Panc1 (cell line): ENCODE results near the gene CRIM1.
A peak's percentile ranks its signal among the peaks of the same experiment; 100 is the strongest.

Experiments used
- POLR2AphosphoS5 ChIP-seq: IDR thresholded peaks from 2 replicates; pipeline ENCODE4 v1.6.1; 2012; ENCODE audit warnings: mild to moderate bottlenecking, low read depth, low read length, moderate library complexity
- SIN3A ChIP-seq: IDR thresholded peaks from 2 replicates; pipeline ENCODE4 v1.6.1; 2012; ENCODE audit warnings: low read depth, mild to moderate bottlenecking, low read length, moderate library complexity, borderline replicate concordance; ENCODE audit not compliant: insufficient read depth
- TF ChIP-seq, protein P1 (sequence below): fragments of 450-650 bp; IDR thresholded peaks from 2 replicates; pipeline ENCODE4 v1.5.1; 2017; ENCODE audit warnings: mild to moderate bottlenecking

GRCh38 chr2:36352701-36353100 lies 2.9 kb upstream of the CRIM1 start:
- TF ChIP-seq, protein P1, sequence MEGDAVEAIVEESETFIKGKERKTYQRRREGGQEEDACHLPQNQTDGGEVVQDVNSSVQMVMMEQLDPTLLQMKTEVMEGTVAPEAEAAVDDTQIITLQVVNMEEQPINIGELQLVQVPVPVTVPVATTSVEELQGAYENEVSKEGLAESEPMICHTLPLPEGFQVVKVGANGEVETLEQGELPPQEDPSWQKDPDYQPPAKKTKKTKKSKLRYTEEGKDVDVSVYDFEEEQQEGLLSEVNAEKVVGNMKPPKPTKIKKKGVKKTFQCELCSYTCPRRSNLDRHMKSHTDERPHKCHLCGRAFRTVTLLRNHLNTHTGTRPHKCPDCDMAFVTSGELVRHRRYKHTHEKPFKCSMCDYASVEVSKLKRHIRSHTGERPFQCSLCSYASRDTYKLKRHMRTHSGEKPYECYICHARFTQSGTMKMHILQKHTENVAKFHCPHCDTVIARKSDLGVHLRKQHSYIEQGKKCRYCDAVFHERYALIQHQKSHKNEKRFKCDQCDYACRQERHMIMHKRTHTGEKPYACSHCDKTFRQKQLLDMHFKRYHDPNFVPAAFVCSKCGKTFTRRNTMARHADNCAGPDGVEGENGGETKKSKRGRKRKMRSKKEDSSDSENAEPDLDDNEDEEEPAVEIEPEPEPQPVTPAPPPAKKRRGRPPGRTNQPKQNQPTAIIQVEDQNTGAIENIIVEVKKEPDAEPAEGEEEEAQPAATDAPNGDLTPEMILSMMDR, result no peak
- TF ChIP-seq SIN3A (no peak), POLR2AphosphoS5 (0 out of 2 replicates have a peak, but pooled peaks have one; percentile 42)
